Tibial nerve (tissue), 4 donors: Measurements from ENCODE around the gene GGA2. TPM values are rescaled to one million over a fixed set of nuclear protein-coding genes. Genes with fewer than 3 reads are reported as not detected.

Experiments
- DNase-seq, 2 donors: peaks; one replicate each; pipeline ENCODE4 v3.0.0-alpha.2; 2019; ENCODE audit warnings: low spot score in 2 of 2
- H3K27ac ChIP-seq, 4 donors: fragments of 200-600 bp; sonication (generic) in 3 of 4; one replicate each; pipeline ENCODE4 v1.5.1; 2017 to 2019; ENCODE audit warnings: mild to moderate bottlenecking in 1 of 4
- H3K27me3 ChIP-seq, 2 donors: fragments of 200-600 bp; sonication (generic) in 1 of 2; one replicate each; pipeline versions ENCODE4 v1.5.1 to v1.6.0; 2017 to 2019
- H3K36me3 ChIP-seq, 3 donors: fragments of 200-600 bp; sonication (generic); one replicate each; pipeline ENCODE4 v1.5.1; 2018 to 2019
- H3K4me1 ChIP-seq, 4 donors: fragments of 200-600 bp; sonication (generic) in 3 of 4; one replicate each; pipeline ENCODE4 v1.5.1; 2017 to 2019
- H3K4me3 ChIP-seq, 4 donors: fragments of 200-600 bp; sonication (generic) in 3 of 4; one replicate each; pipeline ENCODE4 v1.5.1; 2017 to 2019; ENCODE audit warnings: mild to moderate bottlenecking in 1 of 4, moderate library complexity in 1 of 4
- H3K9me3 ChIP-seq, 4 donors: fragments of 200-600 bp; sonication (generic) in 3 of 4; one replicate each; pipeline ENCODE4 v1.5.1; 2017 to 2019
- EP300 ChIP-seq, 2 donors: sonication (generic); formaldehyde crosslinking; IDR thresholded peaks; one replicate each; pipeline ENCODE4 v1.6.1; 2017; ENCODE audit warnings: antibody characterized with exemption in 2 of 2, mild to moderate bottlenecking in 1 of 2
- POLR2A ChIP-seq, 2 donors: fragments of 450-650 bp; IDR thresholded peaks; one replicate each; pipeline ENCODE4 v1.6.1; 2017; ENCODE audit warnings: antibody characterized with exemption in 2 of 2, mild to moderate bottlenecking in 2 of 2, moderate library complexity in 2 of 2
- WGBS, 2 donors: methylation state at CpG; one replicate each; pipeline ENCODE4 v1.1.5; 2018; 5-methylcytosine and 5-hydroxymethylcytosine counted together
- total RNA-seq, 4 donors: library from RNA; depleted of rRNA; stranded (reverse); fragments of >200 nt; gene quantifications; one replicate each; pipeline ENCODE4 v1.1.0, GENCODE V29; 2016
- TF ChIP-seq, protein P1 (sequence below), 5 experiments: fragments of 200-600 bp in 3 of 5; fragments of 450-650 bp in 2 of 5; sonication (generic) in 3 of 5; IDR thresholded peaks; one replicate each; pipeline ENCODE4 v1.5.1; 2016 to 2019; ENCODE audit warnings: antibody characterized with exemption in 5 of 5, mild to moderate bottlenecking in 3 of 5, moderate library complexity in 2 of 5

Gene GGA2
- total RNA-seq, 4 donors from 2014 or later = 29.9 to 40.6 (median 36.8) TPM

- TF ChIP-seq EP300 (IDR thresholded peaks at IDR 0.05) (no peak), POLR2A (IDR thresholded peaks at IDR 0.05) (no peak)
- TF ChIP-seq, protein P1, sequence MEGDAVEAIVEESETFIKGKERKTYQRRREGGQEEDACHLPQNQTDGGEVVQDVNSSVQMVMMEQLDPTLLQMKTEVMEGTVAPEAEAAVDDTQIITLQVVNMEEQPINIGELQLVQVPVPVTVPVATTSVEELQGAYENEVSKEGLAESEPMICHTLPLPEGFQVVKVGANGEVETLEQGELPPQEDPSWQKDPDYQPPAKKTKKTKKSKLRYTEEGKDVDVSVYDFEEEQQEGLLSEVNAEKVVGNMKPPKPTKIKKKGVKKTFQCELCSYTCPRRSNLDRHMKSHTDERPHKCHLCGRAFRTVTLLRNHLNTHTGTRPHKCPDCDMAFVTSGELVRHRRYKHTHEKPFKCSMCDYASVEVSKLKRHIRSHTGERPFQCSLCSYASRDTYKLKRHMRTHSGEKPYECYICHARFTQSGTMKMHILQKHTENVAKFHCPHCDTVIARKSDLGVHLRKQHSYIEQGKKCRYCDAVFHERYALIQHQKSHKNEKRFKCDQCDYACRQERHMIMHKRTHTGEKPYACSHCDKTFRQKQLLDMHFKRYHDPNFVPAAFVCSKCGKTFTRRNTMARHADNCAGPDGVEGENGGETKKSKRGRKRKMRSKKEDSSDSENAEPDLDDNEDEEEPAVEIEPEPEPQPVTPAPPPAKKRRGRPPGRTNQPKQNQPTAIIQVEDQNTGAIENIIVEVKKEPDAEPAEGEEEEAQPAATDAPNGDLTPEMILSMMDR (IDR thresholded peaks at IDR 0.05) = no peak
- H3K4me1 ChIP-seq = peaks cover 0 to 40% (median 17%) of the 10 kb centered on the region in 4 donors
- no peak for DNase-seq
- no peaks in the 10 kb centered on the region for H3K9me3 ChIP-seq
- H3K27me3 ChIP-seq = no peaks in the 10 kb centered on the region
- H3K4me3 ChIP-seq = peak overlapping the region; percentile 73 to 97 (median 88)
- peaks cover 0 to 9% (median 0%) of the 10 kb centered on the region in 3 donors for H3K36me3 ChIP-seq
- peak overlapping the region; percentile 60 to 90 (median 72) for H3K27ac ChIP-seq
- 0% methylated on average over 11 to 15 of the region's 17 CpGs for WGBS, 2 donors
Observed at GRCh38 chr16:23509782-23510163, 521 bp downstream of the GGA2 start.

DNA sequence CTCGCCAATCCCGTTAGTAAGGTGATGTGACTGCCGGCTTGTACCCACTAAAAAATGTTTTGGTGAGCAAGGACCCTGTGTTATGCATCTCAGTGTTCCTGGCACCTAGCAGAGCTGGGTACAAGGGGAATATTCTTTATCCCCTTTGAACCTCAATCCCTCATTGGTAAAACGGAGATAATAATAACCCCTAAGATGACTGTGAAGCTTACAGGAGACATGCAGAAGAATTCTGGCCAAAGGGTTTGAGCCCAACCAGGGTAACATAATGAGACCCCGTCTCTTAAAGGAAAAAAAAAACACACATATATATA lies 896 bp downstream of the GGA2 start:
- H3K36me3 ChIP-seq = peaks cover 0 to 5% (median 0%) of the 10 kb centered on the region in 3 donors
- TF ChIP-seq, protein P1 (IDR thresholded peaks at IDR 0.05) = no peak
- TF ChIP-seq EP300 (IDR thresholded peaks at IDR 0.05) = no peak
- no peak for TF ChIP-seq POLR2A (IDR thresholded peaks at IDR 0.05)
- WGBS, 2 donors = 0 to 1% methylated on average over 5 of the region's 5 CpGs
- no peaks in the 10 kb centered on the region for H3K27me3 ChIP-seq
- H3K27ac ChIP-seq = peak overlapping the region in 3 of 4 donors; percentile 60 to 90 (median 85)
- peaks cover 0 to 43% (median 20%) of the 10 kb centered on the region in 4 donors for H3K4me1 ChIP-seq
- H3K4me3 ChIP-seq = peak overlapping the region; percentile 73 to 97 (median 88)
- DNase-seq = no peak
- no peaks in the 10 kb centered on the region for H3K9me3 ChIP-seq

- H3K4me3 ChIP-seq = peak overlapping the region; percentile 73 to 97 (median 88)
- H3K9me3 ChIP-seq = no peaks in the 10 kb centered on the region
- DNase-seq = no peak
- H3K4me1 ChIP-seq = peaks cover 0 to 48% (median 26%) of the 10 kb centered on the region in 4 donors
- H3K27me3 ChIP-seq = no peaks in the 10 kb centered on the region
- H3K36me3 ChIP-seq = no peaks in the 10 kb centered on the region
- TF ChIP-seq, protein P1 (IDR thresholded peaks at IDR 0.05) = no peak
- TF ChIP-seq POLR2A (IDR thresholded peaks at IDR 0.05) (no peak), EP300 (IDR thresholded peaks at IDR 0.05) (no peak)
- WGBS, 2 donors = 17 to 19% methylated on average over 28 of the region's 28 CpGs
- peak overlapping the region in 3 of 4 donors; percentile 60 to 90 (median 85) for H3K27ac ChIP-seq
Observed at GRCh38 chr16:23508589-23509440, 1.5 kb downstream of the GGA2 start.

DNA sequence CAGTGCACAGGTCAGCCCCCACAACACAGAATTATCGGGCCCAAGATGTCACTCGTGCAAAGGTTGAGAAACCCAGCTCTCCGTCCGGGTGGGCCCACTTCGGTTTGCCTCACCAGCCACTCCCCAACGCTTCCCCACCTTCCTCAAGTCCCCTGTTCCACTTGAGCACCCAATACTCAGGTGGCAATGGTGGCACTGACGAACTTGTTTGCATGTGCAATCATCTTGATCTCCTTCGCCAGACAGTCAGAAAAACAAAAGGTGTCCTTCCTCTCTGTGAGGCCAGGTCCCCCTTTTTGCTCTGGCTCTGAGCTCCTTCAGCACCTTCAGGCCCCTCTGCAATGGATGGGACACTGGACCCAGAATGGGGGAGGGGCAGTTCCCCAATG lies 3.7 kb downstream of the GGA2 start:
- H3K4me1 ChIP-seq = peaks cover 0 to 57% (median 29%) of the 10 kb centered on the region in 4 donors
- WGBS, 2 donors = 95 to 96% methylated on average over 8 of the region's 8 CpGs
- DNase-seq = no peak
- H3K36me3 ChIP-seq = no peaks in the 10 kb centered on the region
- no peak overlapping the region for H3K27ac ChIP-seq
- no peaks in the 10 kb centered on the region for H3K9me3 ChIP-seq
- TF ChIP-seq POLR2A (IDR thresholded peaks at IDR 0.05) (no peak), EP300 (IDR thresholded peaks at IDR 0.05) (no peak)
- TF ChIP-seq, protein P1 (IDR thresholded peaks at IDR 0.05) = no peak
- no peaks in the 10 kb centered on the region for H3K27me3 ChIP-seq
- H3K4me3 ChIP-seq = no peak overlapping the region
